ENCODE results near the gene SRGAP1.
"Not testable (repeated sequence)": the region's sequence is repeated elsewhere in the genome, so short reads cannot be mapped to it uniquely, and the experiment has no call there.

SRGAP1 gene

DNA sequence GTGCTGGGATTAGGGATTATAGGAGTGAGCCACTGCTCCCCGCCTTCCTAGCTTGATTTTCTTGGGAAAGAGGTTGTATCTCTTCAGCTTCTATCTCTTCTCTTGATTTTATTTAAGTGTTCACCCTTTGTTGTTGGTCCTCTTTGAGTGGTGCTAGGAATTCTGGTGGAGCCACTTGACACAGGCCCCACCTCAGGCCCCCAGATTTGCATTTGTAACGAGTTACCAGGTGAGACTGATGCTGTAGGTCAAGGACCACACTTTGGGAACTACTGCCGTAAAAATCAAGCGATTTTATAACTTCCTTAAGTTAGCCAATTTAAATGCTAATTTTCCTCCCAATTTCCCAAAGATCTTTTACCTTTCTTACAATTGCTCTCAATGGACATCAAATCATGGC is 26.3 kb downstream of the SRGAP1 start:
- no peak for DNase-seq (ENCODE audit: low spot score)

- DNase-seq (ENCODE audit: low spot score), result no peak
Measured at GRCh38 chr12:63874897-63875480, 30.5 kb downstream of the SRGAP1 start.

- DNase-seq (ENCODE audit: low spot score), result no peak
Measured at GRCh38 chr12:63875703-63876102, 31.2 kb downstream of the SRGAP1 start.

DNA sequence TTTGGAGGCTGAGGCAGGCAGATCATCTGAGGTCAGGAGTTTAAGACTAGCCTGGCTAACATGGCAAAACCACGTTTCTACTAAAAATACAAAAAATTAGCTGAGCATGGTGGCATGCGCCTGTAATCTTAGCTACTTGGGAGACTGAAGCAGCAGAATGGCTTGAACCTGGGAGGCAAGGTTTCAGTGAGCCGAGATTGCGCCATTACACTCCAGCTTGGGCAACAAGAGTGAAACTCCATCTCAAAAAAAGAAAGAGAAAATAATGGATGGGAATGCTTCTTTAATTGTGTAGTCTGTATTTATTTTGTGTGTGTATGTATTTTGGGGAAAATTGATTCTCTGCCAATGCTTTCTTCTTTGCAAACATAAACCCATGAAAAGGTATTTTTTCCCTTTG is 32.5 kb downstream of the SRGAP1 start:
- no peak for DNase-seq (ENCODE audit: low spot score)

GRCh38 chr12:63877693-63878092 is 33.2 kb downstream of the SRGAP1 start:
- DNase-seq (ENCODE audit: low spot score), result no peak

- DNase-seq (ENCODE audit: low spot score), result not testable (repeated sequence)
Measured at GRCh38 chr12:63880235-63880634, 35.7 kb downstream of the SRGAP1 start.

DNA sequence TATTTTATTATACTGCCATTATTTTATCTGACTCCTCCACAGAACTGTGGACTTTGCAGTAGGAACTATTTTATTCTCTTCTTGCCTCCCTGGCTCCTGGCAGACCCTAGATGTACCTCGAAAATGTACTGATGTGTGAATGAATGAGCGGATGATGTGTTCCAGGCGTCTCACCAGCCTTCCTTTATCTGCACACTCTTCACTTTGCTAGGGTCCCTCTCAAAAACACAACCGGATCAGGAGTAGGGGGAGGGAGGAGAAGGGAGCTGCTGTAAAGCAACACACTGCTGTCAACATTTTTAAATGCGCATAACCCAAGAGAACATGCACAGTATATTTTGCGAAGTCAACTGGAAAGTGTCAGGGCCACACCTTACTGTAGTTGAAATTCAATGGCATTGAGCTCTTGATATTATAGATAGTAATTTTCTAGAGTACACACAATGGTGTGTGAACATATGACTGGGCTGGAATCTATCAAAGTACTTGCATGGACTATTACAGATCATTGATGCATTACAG is 36.3 kb downstream of the SRGAP1 start:
- DNase-seq (ENCODE audit: low spot score), result no peak

DNA sequence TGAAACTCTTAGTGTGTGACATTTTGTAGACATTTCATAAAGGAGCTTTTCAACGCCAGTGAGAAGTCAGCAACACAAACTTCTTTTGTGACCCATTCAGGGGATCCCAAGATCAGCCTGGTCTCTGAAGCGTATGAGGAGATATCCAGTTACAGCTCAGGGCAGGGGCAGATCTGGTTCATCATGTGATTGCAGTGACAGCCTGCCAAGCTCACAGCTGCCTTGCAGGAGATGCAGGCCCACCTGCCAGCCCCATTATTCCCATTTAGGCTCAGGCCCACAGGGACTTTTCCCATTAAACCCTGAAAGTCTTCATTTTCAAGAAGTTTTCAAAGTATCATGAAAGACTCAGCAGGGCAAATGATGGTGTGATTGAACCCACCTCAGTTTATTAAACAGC is 38.3 kb downstream of the SRGAP1 start:
- no peak for DNase-seq (ENCODE audit: low spot score)

DNA sequence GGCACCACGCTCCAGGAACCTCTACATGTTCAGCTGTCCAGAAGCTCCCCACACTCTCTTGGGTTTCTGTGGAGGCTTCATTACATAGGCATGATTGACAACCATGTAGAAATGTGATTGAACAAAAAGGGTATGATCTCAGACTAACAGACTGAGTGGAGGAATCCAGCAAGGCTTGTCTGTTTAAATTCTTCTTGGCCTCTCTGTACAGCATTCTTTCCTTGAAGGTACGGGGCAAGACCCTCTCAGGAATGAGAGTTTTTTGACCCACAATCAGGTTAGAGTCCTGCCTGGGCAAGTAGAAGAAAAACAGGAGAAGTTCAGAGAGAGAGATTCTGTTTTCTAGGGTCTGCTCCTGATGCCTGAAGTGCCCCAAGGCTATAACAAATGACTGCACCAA is 40.9 kb downstream of the SRGAP1 start:
- no peak for DNase-seq (ENCODE audit: low spot score)

GRCh38 chr12:63888908-63889635 is 44.6 kb downstream of the SRGAP1 start:
- DNase-seq (ENCODE audit: low spot score), result no peak

DNA sequence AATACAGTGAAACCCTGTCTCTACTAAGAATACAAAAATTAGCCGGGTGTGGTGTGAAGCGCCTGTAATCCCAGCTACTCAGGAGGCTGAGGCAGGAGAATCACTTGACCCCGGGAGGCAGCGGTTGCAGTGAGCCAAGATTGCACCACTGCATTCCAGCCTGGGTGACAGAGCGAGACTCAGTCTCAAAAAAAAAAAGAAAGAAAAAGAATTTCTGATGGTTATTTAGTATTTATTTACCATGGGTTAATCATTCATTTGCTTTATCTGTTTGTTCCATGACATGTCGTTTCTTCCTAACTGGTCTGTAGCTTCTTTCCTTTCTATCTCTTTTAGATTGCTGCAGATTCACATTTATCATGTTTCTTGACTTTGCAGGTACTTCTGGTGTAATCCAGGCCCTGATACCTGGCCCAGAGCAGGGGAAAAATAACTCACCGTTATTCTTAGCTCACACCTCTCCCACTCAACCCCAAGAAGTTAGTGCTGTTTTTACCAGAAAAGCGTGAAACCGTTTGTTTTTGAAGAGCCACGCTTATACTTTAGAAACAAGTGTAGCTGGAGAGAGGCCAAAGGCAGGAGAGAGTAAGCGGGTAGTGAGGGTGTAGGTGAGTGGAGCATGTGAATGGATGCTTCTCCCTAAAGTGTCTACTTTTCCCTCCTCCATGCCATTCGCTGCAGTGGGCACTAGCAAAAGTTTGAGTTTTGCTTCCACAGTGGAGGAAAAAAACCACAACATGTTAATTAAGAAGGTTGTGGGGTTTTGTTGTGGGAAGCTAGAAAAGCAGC is 45.4 kb downstream of the SRGAP1 start:
- no peak for DNase-seq (ENCODE audit: low spot score)

- no peak for DNase-seq (ENCODE audit: low spot score)
Measured at GRCh38 chr12:63893170-63893569, 48.7 kb downstream of the SRGAP1 start.

DNA sequence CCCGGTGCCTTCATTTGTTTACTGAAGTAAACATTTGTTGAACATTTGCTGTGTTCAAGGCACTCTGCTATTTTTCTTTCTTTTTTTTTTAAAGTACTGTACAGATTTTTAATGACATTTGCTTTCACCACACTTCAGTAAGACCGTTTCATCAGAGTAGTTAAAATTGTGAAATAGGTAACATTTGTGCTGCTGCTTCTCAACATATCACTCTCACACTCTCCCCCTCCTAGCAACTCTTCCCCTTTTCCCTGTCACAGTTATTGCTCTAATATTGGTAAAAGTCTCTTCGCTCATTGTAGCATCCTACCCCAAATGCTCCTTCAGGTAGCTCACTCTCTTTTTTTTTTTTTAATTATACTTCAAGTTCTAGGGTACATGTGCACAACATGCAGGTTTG is 49.6 kb downstream of the SRGAP1 start:
- no peak for DNase-seq (ENCODE audit: low spot score)

GRCh38 chr12:63895841-63896240 is 51.3 kb downstream of the SRGAP1 start:
- DNase-seq (ENCODE audit: low spot score), result no peak

- DNase-seq (ENCODE audit: low spot score), result no peak
Measured at GRCh38 chr12:63897931-63898330, 53.4 kb downstream of the SRGAP1 start.

DNA sequence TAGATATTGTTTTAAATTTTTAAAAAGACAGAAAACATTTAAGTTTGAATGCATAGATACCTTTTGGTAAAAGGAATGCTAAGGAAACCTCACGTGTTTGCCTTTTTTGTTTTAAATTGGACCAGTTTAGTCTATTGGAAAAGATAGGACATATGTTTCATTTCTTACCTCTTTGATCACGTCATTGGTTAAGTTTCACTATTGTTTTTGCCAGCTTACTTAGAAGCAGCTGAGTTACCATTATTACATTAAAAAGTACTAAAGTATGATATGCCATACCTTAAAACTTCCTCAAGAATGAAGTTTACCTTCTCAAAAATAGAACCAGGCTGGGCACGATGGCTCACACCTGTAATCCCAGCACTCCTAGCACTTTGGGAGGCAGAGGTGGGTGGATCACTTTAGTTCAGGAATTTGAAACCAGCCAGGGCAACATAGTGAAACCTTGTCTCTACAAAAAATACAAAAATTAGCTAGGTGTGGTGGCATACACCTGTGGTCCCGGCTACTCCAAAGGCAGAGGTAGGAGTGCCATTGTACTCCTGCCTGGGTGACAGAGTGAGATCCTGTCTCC is 54.4 kb downstream of the SRGAP1 start:
- no peak for DNase-seq (ENCODE audit: low spot score)

- peak; percentile 34 for DNase-seq (ENCODE audit: low spot score)
Measured at GRCh38 chr12:63899396-63899795, 54.9 kb downstream of the SRGAP1 start.

DNA sequence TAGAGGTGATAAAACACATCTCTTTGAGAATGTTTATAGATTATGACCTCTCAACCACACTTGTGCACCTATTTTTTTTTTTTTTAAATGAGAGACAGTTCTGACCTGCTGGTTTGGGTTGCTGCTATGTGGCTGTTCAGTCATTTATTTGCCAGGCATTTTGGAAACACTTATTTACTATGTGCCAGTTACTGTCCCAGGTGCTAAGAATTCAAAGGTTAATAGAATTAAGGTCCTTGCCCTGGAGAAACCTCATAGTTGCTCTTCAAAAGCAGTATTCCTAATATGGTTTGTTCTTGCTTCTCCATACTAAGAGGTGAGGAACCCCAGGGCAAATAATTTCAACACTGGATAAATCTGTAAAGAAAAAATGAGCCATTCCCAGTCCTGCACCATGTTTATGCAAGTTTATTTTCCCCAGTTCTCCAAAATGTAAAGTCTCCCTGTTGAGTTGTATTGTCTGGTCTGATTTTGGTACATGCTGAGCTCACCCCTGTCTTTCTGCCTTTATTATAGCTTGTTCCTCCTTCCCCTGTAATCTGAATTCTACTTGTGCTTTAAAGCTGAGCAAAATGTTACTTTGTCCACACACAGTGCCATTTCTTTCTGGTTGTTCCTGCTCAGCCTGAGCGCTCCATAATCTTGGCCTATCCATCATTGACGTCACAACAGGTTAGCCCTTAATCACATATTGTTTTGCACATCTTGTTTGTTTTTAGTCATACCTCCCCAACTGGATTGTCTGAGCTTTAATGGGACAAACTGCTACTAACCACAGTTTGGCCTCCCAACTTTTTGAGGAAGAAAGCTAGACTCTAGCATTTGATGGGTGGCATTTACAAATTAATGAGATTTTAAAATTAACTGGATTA is 56.7 kb downstream of the SRGAP1 start:
- DNase-seq (ENCODE audit: low spot score), result no peak

- no peak for DNase-seq (ENCODE audit: low spot score)
Measured at GRCh38 chr12:63904653-63905052, 60.2 kb downstream of the SRGAP1 start.

GRCh38 chr12:63905544-63905943 is 61.0 kb downstream of the SRGAP1 start:
- DNase-seq (ENCODE audit: low spot score), result no peak

- DNase-seq (ENCODE audit: low spot score), result no peak
Measured at GRCh38 chr12:63906876-63907275, 62.4 kb downstream of the SRGAP1 start.

DNA sequence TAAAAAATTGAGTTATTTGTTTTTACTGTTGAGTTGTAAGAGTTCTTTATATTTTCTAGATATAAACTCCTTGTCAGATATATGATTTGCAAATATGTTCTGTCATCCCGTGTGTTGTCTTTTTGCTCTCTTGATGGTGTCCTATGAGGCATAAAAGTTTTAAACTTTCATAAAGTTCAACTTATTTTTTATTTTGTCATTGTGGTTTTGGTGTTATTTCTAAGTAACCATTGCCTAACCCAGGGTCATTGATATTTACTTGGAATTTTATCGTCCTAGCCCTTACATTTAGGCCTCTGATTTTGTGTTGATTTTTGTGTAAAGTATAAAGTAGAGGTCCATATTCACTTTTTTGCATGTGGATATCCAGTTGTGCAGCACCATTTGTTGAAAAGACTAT is 63.1 kb downstream of the SRGAP1 start:
- DNase-seq (ENCODE audit: low spot score), result no peak
